ENCODE measurements around the gene CELSR1. TPM values are rescaled to one million over a fixed set of nuclear protein-coding genes. Genes with fewer than 3 reads are reported as not detected.

The CELSR1 gene
- total and polyA plus RNA-seq, 2 donors (not counting 1 experiment from before 2014, with no cell fraction given) = 0.07 to 1.8 TPM

- Histone ChIP-seq H3K27ac (ENCODE audit: insufficient read depth, low read length) (no peak overlapping the region), H2AFZ (ENCODE audit: low read length) (no peak overlapping the region), H3K4me1 (ENCODE audit: control insufficient read depth, extremely low read depth, insufficient read depth, low read length) (peaks cover 3% of the 10 kb centered on the region), H3K27me3 (ENCODE audit: control insufficient read depth, insufficient read depth, low read length) (no peaks in the 10 kb centered on the region), H3K4me2 (ENCODE audit: extremely low read depth, insufficient read depth, low read length) (no peak overlapping the region), H3K9ac (ENCODE audit: insufficient read depth, low read length) (no peak overlapping the region), H3K79me2 (ENCODE audit: control insufficient read depth, insufficient read depth, low read length) (no peaks in the 10 kb centered on the region), H3K36me3 (ENCODE audit: control insufficient read depth, insufficient read depth, low read length) (no peaks in the 10 kb centered on the region), H3K4me3 (replicated peaks in 1 of 4; ENCODE audit: control extremely low read depth in 1 of 4, insufficient read depth in 1 of 4, low read depth in 3 of 4, low read length in 4 of 4) (no peak overlapping the region), H4K20me1 (ENCODE audit: control insufficient read depth, extremely low read depth, insufficient read depth, low read length) (no peaks in the 10 kb centered on the region), H3K9me3 (ENCODE audit: control insufficient read depth, insufficient read depth, low read depth, low read length) (no peaks in the 10 kb centered on the region)
- TF ChIP-seq, protein P1, sequence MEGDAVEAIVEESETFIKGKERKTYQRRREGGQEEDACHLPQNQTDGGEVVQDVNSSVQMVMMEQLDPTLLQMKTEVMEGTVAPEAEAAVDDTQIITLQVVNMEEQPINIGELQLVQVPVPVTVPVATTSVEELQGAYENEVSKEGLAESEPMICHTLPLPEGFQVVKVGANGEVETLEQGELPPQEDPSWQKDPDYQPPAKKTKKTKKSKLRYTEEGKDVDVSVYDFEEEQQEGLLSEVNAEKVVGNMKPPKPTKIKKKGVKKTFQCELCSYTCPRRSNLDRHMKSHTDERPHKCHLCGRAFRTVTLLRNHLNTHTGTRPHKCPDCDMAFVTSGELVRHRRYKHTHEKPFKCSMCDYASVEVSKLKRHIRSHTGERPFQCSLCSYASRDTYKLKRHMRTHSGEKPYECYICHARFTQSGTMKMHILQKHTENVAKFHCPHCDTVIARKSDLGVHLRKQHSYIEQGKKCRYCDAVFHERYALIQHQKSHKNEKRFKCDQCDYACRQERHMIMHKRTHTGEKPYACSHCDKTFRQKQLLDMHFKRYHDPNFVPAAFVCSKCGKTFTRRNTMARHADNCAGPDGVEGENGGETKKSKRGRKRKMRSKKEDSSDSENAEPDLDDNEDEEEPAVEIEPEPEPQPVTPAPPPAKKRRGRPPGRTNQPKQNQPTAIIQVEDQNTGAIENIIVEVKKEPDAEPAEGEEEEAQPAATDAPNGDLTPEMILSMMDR (conservative IDR thresholded peaks at IDR 0.05 in 1 of 2, IDR thresholded peaks at IDR 0.05 in 1 of 2; ENCODE audit: low read depth in 1 of 2, low read length in 2 of 2) = no peak
- TF ChIP-seq EZH2 (IDR thresholded peaks at IDR 0.05; ENCODE audit: low read length, missing control alignments) = no peak
- no peak for DNase-seq (ENCODE audit: low read depth in 2 of 2)
These were observed 23.4 kb downstream of the CELSR1 start for GRCh38 chr22:46513908-46514550.

GRCh38 chr22:46512683-46513082 lies 24.7 kb downstream of the CELSR1 start:
- H3K9me3 ChIP-seq (ENCODE audit: control insufficient read depth, insufficient read depth, low read depth, low read length) = no peaks in the 10 kb centered on the region

GRCh38 chr22:46512039-46512370 lies 25.4 kb downstream of the CELSR1 start:
- H3K27me3 ChIP-seq (ENCODE audit: control insufficient read depth, insufficient read depth, low read length) = no peaks in the 10 kb centered on the region
- no peak for DNase-seq (ENCODE audit: low read depth in 2 of 2)
- H3K27ac ChIP-seq (ENCODE audit: insufficient read depth, low read length) = no peak overlapping the region
- H4K20me1 ChIP-seq (ENCODE audit: control insufficient read depth, extremely low read depth, insufficient read depth, low read length) = no peaks in the 10 kb centered on the region
- no peak overlapping the region for H2AFZ ChIP-seq (ENCODE audit: low read length)
- H3K4me3 ChIP-seq (replicated peaks in 1 of 4; ENCODE audit: control extremely low read depth in 1 of 4, insufficient read depth in 1 of 4, low read depth in 3 of 4, low read length in 4 of 4) = no peak overlapping the region
- TF ChIP-seq, protein P1 (conservative IDR thresholded peaks at IDR 0.05 in 1 of 2, IDR thresholded peaks at IDR 0.05 in 1 of 2; ENCODE audit: low read depth in 1 of 2, low read length in 2 of 2) = no peak
- TF ChIP-seq EZH2 (IDR thresholded peaks at IDR 0.05; ENCODE audit: low read length, missing control alignments) = no peak
- H3K4me1 ChIP-seq (ENCODE audit: control insufficient read depth, extremely low read depth, insufficient read depth, low read length) = peaks cover 3% of the 10 kb centered on the region
- H3K4me2 ChIP-seq (ENCODE audit: extremely low read depth, insufficient read depth, low read length) = no peak overlapping the region
- H3K9me3 ChIP-seq (ENCODE audit: control insufficient read depth, insufficient read depth, low read depth, low read length) = no peaks in the 10 kb centered on the region
- no peak overlapping the region for H3K9ac ChIP-seq (ENCODE audit: insufficient read depth, low read length)
- H3K36me3 ChIP-seq (ENCODE audit: control insufficient read depth, insufficient read depth, low read length) = no peaks in the 10 kb centered on the region
- no peaks in the 10 kb centered on the region for H3K79me2 ChIP-seq (ENCODE audit: control insufficient read depth, insufficient read depth, low read length)

More at GRCh38 chr22:46512683-46513082, 24.7 kb downstream of the CELSR1 start:
- Histone ChIP-seq H4K20me1 (ENCODE audit: control insufficient read depth, extremely low read depth, insufficient read depth, low read length) (no peaks in the 10 kb centered on the region), H2AFZ (ENCODE audit: low read length) (no peak overlapping the region), H3K27ac (ENCODE audit: insufficient read depth, low read length) (no peak overlapping the region), H3K4me2 (ENCODE audit: extremely low read depth, insufficient read depth, low read length) (no peak overlapping the region), H3K79me2 (ENCODE audit: control insufficient read depth, insufficient read depth, low read length) (no peaks in the 10 kb centered on the region), H3K4me1 (ENCODE audit: control insufficient read depth, extremely low read depth, insufficient read depth, low read length) (peaks cover 3% of the 10 kb centered on the region), H3K4me3 (replicated peaks in 1 of 4; ENCODE audit: control extremely low read depth in 1 of 4, insufficient read depth in 1 of 4, low read depth in 3 of 4, low read length in 4 of 4) (no peak overlapping the region), H3K36me3 (ENCODE audit: control insufficient read depth, insufficient read depth, low read length) (no peaks in the 10 kb centered on the region), H3K9ac (ENCODE audit: insufficient read depth, low read length) (no peak overlapping the region), H3K27me3 (ENCODE audit: control insufficient read depth, insufficient read depth, low read length) (no peaks in the 10 kb centered on the region)
- no peak for DNase-seq (ENCODE audit: low read depth in 2 of 2)
- no peak for TF ChIP-seq EZH2 (IDR thresholded peaks at IDR 0.05; ENCODE audit: low read length, missing control alignments)
- TF ChIP-seq, protein P1 (conservative IDR thresholded peaks at IDR 0.05 in 1 of 2, IDR thresholded peaks at IDR 0.05 in 1 of 2; ENCODE audit: low read depth in 1 of 2, low read length in 2 of 2) = no peak
